BJ (cell line): Measurements from ENCODE around the gene CCDC174. TPM values are rescaled to one million over a fixed set of nuclear protein-coding genes. Genes with fewer than 3 reads are reported as not detected.

Experiments used
- CTCF ChIA-PET: fragments of 350-600 bp; formaldehyde crosslinking; extraction: SDS; loops from one replicate; lab custom pipeline; 2021; ENCODE audit warnings: antibody characterized with exemption, inconsistent platforms; lab: Yijun Ruan, JAX
- POLR2A ChIA-PET: fragments of 300-600 bp; sonication (Branson Sonifier 250); formaldehyde crosslinking; extraction: SDS; loops from one replicate; lab custom pipeline; 2021; ENCODE audit warnings: antibody characterized with exemption; lab: Charles Lee
- DNase-seq: peaks from one replicate; pipeline ENCODE4 v3.0.0-alpha.2; 2011; ENCODE audit warnings: low read depth
- H3K27me3 ChIP-seq: 2 replicates; pipeline ENCODE4 v1.6.0; 2011; ENCODE audit warnings: low read length; ENCODE audit not compliant: control insufficient read depth, insufficient read depth
- H3K36me3 ChIP-seq: 2 replicates; pipeline ENCODE4 v1.5.1; 2011; ENCODE audit warnings: low read length; ENCODE audit not compliant: control insufficient read depth, insufficient read depth
- H3K4me3 ChIP-seq: 2 replicates; pipeline ENCODE4 v1.5.1; 2011; ENCODE audit warnings: low read depth, mild to moderate bottlenecking, control low read depth, low read length
- CTCF ChIP-seq: IDR thresholded peaks from 2 replicates; pipeline ENCODE4 v1.5.1; 2011; ENCODE audit warnings: low read depth, mild to moderate bottlenecking, control low read depth, inconsistent platforms, low read length, moderate library complexity; ENCODE audit not compliant: insufficient read depth
- polyA plus RNA-seq: library from polyadenylated mRNA; depleted of rRNA; stranded (reverse); fragments of >200 nt; gene quantifications from 2 replicates; pipeline ENCODE4 v1.2.3, GENCODE V29; 2011

The CCDC174 gene
- polyA plus RNA-seq, 1 experiment: 9.3 TPM

GRCh38 chr3:14614189-14614588 lies 37.4 kb upstream of the CCDC174 start:
- no peak overlapping the region for H3K4me3 ChIP-seq
- no peak for TF ChIP-seq CTCF
- ChIA-PET CTCF (no interaction called here), POLR2A (no interaction called here)
- H3K27me3 ChIP-seq: no peaks in the 10 kb centered on the region; the same call in 1 of the 2 replicates
- no peak for DNase-seq
- no peaks in the 10 kb centered on the region for H3K36me3 ChIP-seq

- H3K27me3 ChIP-seq: no peaks in the 10 kb centered on the region; the same call in 1 of the 2 replicates
- ChIA-PET POLR2A (no interaction called here), CTCF (interaction anchor here (0.7 kb wide), 1 partner anchor 98 kb away, joined by 3 read pairs; no protein-coding TSS in a partner anchor)
- no peak for TF ChIP-seq CTCF
- no peaks in the 10 kb centered on the region for H3K36me3 ChIP-seq
- H3K4me3 ChIP-seq: no peak overlapping the region
- DNase-seq: no peak
These were observed 36.7 kb upstream of the CCDC174 start for GRCh38 chr3:14614862-14615261.

GRCh38 chr3:14616606-14617507 lies 34.7 kb upstream of the CCDC174 start:
- Histone ChIP-seq H3K4me3 (no peak overlapping the region), H3K36me3 (no peaks in the 10 kb centered on the region), H3K27me3 (no peaks in the 10 kb centered on the region; the same call in 1 of the 2 replicates)
- no peak for DNase-seq
- no peak for TF ChIP-seq CTCF
- POLR2A ChIA-PET: no interaction called here
- CTCF ChIA-PET: interaction anchor here (0.9 kb wide), 1 partner anchor 35 kb away, joined by 3 read pairs; the partner anchor contains the start of gene CCDC174

GRCh38 chr3:14617508-14618023 lies 34.0 kb upstream of the CCDC174 start:
- TF ChIP-seq CTCF: no peak
- no peak for DNase-seq
- CTCF ChIA-PET: interaction anchor here (0.9 kb wide), 1 partner anchor 34 kb away, joined by 3 read pairs; the partner anchor contains the start of gene CCDC174
- POLR2A ChIA-PET: no interaction called here
- no peaks in the 10 kb centered on the region for H3K36me3 ChIP-seq
- no peak overlapping the region for H3K4me3 ChIP-seq
- no peaks in the 10 kb centered on the region; the same call in 1 of the 2 replicates for H3K27me3 ChIP-seq

GRCh38 chr3:14619605-14620004 lies 32.0 kb upstream of the CCDC174 start:
- H3K36me3 ChIP-seq: no peaks in the 10 kb centered on the region
- TF ChIP-seq CTCF: no peak
- no peaks in the 10 kb centered on the region; the same call in 1 of the 2 replicates for H3K27me3 ChIP-seq
- POLR2A ChIA-PET: no interaction called here
- CTCF ChIA-PET: no interaction called here
- no peak overlapping the region for H3K4me3 ChIP-seq
- no peak for DNase-seq
